DMS 273 (cell line): ENCODE data around the gene CIBAR2.
A peak's percentile ranks its signal among the peaks of the same experiment; 100 is the strongest.
"Not testable (repeated sequence)": the region's sequence is repeated elsewhere in the genome, so short reads cannot be mapped to it uniquely, and the experiment has no call there.

Experiments
- DNase-seq: peaks from one replicate; lab custom pipeline; 2025; ENCODE audit not compliant: unreplicated experiment; lab: John Stamatoyannopoulos, UW

Gene CIBAR2

GRCh38 chr16:85128079-85128837 lies 16.0 kb upstream of the CIBAR2 start:
- no peak for DNase-seq

DNA sequence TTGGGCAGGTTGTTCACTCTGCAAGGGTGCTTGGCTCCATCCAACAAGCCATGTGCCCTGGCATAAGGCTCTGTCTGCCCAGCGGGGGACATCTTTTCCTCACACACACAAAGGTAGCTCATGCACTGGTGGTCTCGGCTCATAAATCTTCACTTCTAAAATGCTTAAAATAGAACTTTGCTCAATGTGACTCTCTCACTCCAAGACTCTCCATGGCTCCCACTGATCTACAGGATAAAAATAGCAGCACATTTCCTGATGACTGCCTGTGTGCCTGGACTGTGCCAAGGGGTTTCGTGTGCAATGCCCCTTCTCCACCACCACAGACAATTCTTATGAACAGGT lies 15.1 kb upstream of the CIBAR2 start:
- no peak for DNase-seq

- DNase-seq, result peak; percentile 96
These were observed 14.6 kb upstream of the CIBAR2 start for GRCh38 chr16:85126705-85127378.

DNA sequence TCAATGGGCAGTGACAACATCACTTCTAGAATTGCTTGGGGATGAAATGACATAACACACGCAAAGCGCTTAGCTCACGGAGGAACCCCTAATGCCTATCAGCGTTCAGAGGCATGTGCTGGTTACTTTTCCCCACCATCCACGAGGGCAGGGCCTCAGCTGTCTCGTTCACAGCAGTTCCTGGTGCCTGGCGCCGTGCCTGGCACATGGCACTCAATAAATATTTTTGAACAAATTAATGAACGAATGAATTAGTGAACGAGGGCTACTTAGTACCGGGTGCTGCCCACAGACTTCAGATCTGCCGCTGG lies 14.1 kb upstream of the CIBAR2 start:
- peak; percentile 84 for DNase-seq

GRCh38 chr16:85125570-85126393 lies 13.5 kb upstream of the CIBAR2 start:
- peak; percentile 51 for DNase-seq

DNA sequence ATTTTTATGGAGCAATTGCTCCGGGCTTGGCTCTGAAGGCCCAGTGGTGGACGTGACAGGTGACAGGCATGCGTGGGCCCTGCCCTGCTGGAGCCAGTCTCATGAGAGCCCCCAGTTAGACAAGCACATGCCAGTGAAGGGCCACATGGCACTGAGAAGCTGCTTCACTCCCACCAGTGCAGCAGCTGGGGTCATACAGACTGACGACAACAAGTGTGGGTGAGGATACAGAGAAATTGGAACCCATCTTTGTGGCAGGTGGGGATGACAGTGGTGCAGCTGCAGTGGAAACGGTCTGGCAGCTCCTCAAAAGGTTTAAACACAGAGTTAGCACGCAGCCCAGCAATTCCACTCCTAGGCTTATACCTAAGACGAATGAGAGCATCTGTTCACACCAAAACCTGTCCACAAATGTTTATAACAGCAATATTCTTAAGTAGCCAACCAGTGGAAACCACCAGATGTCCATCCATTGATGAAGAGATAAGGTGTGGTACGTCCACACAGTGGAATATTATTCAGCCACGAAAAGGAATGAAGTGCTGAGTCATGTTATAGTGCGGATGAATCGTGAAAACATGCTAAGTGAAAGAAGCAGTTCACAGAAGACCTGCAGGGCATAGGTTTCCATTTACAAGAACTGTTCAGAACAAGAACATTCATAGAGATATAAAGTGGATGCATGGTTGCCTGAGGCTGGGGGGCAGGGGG lies 12.5 kb upstream of the CIBAR2 start:
- peak; percentile 76 for DNase-seq

- no peak for DNase-seq
These were observed 11.8 kb upstream of the CIBAR2 start for GRCh38 chr16:85123891-85124635.

- DNase-seq, result not testable (repeated sequence)
These were observed 11.2 kb upstream of the CIBAR2 start for GRCh38 chr16:85123441-85123840.

GRCh38 chr16:85120006-85120340 lies 7.7 kb upstream of the CIBAR2 start:
- no peak for DNase-seq

GRCh38 chr16:85117418-85117817 lies 5.1 kb upstream of the CIBAR2 start:
- DNase-seq, result no peak

GRCh38 chr16:85114909-85115567 lies 2.8 kb upstream of the CIBAR2 start:
- DNase-seq, result peak; percentile 92

DNA sequence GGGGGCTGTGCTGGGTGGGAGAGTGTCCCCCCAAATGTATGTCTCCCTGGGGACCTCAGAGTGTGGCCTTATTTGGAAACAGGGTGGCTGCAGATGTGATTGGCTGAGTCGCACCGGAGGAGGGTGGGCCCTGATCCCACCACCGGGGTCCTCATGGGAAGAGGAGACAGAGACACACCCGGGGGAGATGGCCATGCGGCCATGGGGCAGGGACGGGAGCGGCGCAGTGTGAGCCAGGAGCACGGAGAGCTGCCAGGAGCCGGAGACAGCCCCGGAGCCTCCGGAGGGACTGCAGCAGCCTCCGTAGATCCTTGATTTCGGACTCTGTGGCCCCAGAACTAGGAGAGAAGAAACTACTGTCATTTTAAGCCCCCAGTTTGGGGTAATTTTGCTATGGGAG lies 1.6 kb upstream of the CIBAR2 start:
- no peak for DNase-seq

DNA sequence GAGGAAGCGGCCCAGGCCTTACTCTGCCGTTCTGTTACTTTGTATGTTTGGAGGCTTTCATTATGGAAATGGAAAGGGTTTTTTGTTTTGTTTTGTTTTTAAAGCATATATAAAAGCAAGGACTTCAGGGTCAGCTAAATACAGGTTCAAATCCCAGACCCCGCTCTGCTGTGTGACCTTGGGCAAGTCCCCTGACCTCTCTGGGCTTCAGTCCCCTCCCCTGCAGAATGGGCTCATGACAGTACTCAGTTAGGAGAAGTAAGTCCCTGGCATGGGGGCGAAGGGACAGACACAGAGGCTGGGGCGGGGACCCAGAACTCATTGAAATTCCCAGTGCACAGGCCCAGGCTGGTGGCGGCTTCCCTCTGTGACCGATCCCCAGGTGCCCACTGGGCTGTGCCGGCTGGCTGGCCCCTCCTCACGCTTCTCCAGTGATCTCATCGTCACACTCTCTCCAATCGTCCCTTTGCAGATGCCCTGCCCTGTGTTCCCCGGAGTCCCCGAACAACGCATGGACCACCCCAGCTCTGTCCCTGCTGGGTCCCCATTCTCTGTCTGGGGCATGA lies 979 bp upstream of the CIBAR2 start:
- DNase-seq, result no peak

DNA sequence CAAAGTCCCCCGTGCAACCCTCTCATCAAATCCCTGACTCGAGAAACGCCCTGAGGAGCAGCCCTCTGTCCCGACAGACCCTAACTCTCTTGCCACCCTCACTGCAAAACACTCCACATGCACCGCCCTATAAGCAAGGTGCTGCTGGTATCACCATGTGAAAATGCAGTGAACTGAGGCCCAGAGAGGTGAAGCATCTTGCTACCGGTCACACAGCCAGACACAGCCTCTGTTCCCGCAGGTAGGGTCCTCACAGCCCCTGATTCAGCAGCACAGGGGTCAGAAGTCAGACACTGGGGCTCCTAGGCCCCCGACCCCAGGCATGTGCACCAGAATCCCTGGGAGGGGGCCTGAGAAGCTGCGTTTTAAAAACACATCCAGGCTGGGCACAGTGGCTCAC lies 1.1 kb downstream of the CIBAR2 start:
- DNase-seq, result no peak

GRCh38 chr16:85110105-85110504 lies 2.2 kb downstream of the CIBAR2 start:
- no peak for DNase-seq

GRCh38 chr16:85107532-85107931 lies 4.7 kb downstream of the CIBAR2 start:
- no peak for DNase-seq

- DNase-seq, result no peak
These were observed 5.2 kb downstream of the CIBAR2 start for GRCh38 chr16:85107083-85107482.

DNA sequence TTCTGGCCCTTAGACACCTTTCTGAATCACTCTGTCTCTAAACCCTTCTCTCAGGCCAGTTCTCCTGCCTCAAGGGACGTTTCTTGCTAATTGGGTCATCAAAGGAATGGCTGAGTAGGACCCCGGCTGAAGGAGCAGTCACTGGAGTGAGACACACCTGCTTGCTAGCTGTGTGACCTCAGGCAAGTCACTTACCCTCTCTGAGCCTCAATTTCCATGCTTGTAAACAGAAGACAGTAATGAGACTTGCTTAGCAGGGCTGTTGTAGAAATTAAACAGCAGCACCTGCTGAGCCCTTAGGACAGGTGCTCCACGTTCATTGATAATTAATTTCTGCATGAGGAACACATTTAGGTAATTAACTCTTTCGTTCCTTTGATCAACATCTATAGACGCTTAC lies 6.8 kb downstream of the CIBAR2 start:
- no peak for DNase-seq

- no peak for DNase-seq
These were observed 7.4 kb downstream of the CIBAR2 start for GRCh38 chr16:85104821-85105391.

GRCh38 chr16:85104147-85104546 lies 8.1 kb downstream of the CIBAR2 start:
- peak; percentile 40 for DNase-seq
